ENCODE data around the gene SDHB.

DNA sequence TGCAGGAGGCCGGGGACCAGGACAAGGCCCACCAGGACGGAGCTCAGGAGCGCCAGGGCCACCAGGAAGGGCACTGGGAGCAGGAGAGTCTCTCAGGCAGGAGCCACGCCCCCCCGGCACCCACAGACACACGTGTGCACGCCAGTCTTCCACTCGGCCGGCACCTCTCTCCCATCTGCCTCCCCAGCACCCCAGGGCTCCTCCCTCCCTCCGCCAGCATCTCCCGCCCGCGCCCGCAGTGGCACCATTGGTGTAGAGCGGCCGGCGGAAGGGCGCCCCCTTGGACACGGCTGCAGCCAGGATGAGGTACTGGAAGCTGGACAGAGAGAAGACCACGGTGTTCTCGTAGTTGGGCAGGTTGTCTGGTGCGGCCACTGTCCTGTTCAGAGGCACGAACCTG lies 67.3 kb downstream of the SDHB start:
- TF ChIP-seq, protein P1, sequence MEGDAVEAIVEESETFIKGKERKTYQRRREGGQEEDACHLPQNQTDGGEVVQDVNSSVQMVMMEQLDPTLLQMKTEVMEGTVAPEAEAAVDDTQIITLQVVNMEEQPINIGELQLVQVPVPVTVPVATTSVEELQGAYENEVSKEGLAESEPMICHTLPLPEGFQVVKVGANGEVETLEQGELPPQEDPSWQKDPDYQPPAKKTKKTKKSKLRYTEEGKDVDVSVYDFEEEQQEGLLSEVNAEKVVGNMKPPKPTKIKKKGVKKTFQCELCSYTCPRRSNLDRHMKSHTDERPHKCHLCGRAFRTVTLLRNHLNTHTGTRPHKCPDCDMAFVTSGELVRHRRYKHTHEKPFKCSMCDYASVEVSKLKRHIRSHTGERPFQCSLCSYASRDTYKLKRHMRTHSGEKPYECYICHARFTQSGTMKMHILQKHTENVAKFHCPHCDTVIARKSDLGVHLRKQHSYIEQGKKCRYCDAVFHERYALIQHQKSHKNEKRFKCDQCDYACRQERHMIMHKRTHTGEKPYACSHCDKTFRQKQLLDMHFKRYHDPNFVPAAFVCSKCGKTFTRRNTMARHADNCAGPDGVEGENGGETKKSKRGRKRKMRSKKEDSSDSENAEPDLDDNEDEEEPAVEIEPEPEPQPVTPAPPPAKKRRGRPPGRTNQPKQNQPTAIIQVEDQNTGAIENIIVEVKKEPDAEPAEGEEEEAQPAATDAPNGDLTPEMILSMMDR (IDR thresholded peaks at IDR 0.05 in 2 of 3, conservative IDR thresholded peaks at IDR 0.05 in 1 of 3; ENCODE audit: control insufficient read depth in 2 of 3, extremely low read depth in 1 of 3, insufficient read depth in 1 of 3, low read depth in 3 of 3, low read length in 3 of 3): no peak
- no peak for TF ChIP-seq IKZF1 (conservative IDR thresholded peaks at IDR 0.05)
- no peak for TF ChIP-seq POLR2A (IDR thresholded peaks at IDR 0.05; ENCODE audit: low read depth, low read length)
- TF ChIP-seq EP300 (IDR thresholded peaks at IDR 0.05; ENCODE audit: borderline replicate concordance in 1 of 2, control insufficient read depth in 1 of 2, low read depth in 2 of 2, low read length in 2 of 2): no peak
- TF ChIP-seq SUPT20H (IDR thresholded peaks at IDR 0.05; ENCODE audit: borderline replicate concordance, control insufficient read depth, low read depth, low read length): no peak
- no peak for TF ChIP-seq SMAD1 (IDR thresholded peaks at IDR 0.05; ENCODE audit: low read depth, partially characterized antibody)
- TF ChIP-seq NR2C2 (IDR thresholded peaks at IDR 0.05; ENCODE audit: borderline replicate concordance, control insufficient read depth, insufficient read length, low read depth): no peak
- TF ChIP-seq POLR2AphosphoS5 (IDR thresholded peaks at IDR 0.05; ENCODE audit: low read length): no peak
- TF ChIP-seq YY1 (IDR thresholded peaks at IDR 0.05; ENCODE audit: low read depth, low read length): no peak
- TF ChIP-seq GABPA (IDR thresholded peaks at IDR 0.05; ENCODE audit: low read depth): no peak

Data from GM12878 (cell line).